Fibroblast of skin of scalp (primary cell): ENCODE measurements around the gene CYP19A1.
"Not testable (repeated sequence)": the region's sequence is repeated elsewhere in the genome, so short reads cannot be mapped to it uniquely, and the experiment has no call there.

ENCODE experiments used
- DNase-seq: peaks from one replicate; pipeline ENCODE4 v3.0.0-alpha.2; 2013

CYP19A1 gene

DNA sequence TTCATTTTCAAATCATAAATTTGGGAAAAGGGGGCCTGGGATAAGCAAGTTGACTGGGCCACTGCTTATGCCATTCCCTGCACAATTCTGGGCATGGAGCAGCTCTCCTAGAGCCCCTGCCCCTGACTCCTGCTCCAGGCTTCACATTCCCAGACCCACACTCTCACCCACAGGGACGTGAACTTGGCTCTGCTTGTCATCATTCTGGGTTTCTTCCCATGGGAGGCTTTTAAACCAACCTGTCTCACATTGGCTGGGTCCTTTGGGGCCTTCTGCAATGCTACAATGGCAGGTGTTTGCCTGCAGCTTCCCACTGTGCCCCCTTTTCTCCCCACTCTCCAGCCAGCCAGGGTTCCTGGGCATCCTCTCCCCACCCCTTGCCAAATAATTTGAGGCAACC lies 49.1 kb downstream of the CYP19A1 start:
- DNase-seq: no peak

DNA sequence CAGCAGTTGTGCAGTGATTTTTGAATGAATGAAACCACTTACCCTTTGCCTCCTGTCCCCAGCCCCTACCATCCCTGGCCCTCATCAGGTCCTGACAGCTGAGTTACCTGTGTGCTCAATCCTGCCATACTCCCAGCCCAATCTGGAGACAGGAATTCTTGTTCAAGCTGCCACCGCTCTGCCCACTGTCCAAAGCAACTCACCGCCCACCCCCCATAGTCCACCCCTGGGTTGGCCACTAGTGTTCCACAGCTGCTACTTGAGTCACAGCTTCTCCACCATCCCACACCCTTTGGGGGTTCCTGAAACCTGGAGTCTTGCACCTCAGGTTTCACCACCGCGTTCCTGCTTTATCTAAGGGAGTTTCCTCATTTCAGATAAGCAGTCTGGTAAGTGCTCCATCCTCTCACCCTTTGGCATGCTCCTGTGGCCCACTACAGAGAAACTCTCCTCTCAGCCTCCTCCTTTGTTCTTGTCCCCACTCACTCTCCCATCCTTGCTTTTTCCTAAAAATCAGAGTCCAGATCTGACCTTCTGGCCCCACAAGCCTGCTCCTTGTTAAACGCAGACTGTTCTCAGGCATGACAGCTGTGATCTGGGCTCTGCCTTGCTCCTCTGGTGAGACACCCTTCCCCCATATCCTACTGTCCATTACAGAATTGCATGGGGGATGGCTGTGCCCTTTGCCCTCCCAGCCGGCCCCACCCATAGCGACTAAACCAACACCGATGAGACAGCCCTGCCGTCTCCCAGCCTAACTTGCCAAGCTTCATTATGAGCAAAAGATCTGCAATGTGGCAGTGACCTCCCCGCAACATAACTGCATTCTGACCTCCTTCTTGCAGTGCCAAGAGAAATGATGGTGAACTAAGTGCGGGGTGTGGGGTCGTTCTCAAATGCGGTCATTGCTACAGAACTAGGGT lies 50.0 kb downstream of the CYP19A1 start:
- no peak for DNase-seq

DNA sequence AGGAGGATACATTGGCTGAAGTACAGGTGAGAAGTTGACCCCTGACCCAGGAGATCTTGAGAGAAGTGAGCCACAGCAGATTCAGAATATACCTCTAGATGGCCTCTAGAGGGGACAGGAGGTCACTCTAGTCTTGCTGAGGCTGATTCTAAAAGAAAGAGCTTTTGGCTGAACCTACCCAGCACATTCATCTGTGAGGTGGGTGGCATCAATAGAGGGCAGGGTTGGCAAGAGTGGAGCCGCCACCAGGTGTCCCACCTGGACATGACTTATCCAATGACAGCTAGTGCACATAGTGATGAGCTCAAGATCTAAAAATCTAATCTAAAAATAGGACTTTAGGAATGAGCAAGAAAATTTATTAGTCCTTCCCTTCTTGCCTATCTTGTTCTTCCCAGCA lies 51.6 kb downstream of the CYP19A1 start:
- no peak for DNase-seq

DNA sequence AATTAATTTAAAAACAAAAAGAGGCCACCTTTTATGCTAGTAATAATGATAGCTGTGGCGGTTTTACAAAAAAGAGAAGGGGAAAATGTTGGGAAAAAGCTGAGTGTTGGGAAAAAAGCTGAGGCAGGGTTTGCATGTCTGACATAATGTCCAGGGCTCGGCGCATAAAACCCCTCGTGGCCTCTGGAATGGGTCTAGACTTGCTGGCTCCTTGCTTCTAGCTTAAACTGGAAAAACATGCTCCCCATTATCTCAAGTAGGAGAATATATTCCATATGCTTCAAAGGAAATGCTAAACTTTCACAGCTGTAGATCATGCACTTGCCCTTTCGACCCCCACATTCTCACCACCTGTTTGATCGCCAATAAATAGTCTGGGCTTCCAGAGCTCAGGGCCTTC lies 53.0 kb downstream of the CYP19A1 start:
- DNase-seq: no peak

DNA sequence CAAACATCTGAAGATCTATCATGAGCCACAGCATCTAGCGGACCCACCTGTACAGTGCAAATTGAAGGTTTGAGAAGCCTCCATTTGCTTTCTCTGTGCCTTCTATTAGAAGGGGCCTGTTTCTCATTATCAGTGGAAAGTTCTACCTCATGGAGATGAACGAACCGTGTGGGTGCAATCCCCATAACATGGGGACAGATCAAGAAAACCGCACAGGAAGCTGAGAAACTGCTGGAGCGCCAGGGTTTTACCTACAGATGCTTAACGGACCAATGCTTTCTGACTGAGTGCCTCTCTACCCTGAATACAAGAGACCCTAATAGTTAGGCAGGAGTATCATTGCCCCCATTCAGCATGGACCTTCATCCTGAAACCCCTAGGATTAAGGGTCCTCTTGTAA lies 53.5 kb downstream of the CYP19A1 start:
- DNase-seq: no peak

DNA sequence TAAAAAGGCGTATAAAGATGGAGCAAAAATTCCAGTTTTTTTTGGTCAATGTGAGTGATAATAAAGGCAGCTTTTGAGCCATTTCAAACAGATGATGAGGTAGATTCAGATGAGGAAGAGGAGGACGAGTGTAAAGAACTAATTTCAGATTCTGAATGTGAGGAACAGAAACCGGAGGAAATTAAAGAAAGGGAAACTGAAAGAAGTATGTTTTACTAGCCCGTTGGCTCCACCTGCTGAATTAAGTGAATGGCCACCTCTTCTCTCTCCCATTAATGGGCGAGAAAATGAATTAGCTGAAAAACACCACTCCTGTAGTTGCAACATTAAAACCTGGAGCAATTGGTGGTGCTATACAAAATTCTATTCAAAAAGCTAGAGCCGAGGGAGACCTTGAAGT lies 55.4 kb downstream of the CYP19A1 start:
- DNase-seq: no peak

DNA sequence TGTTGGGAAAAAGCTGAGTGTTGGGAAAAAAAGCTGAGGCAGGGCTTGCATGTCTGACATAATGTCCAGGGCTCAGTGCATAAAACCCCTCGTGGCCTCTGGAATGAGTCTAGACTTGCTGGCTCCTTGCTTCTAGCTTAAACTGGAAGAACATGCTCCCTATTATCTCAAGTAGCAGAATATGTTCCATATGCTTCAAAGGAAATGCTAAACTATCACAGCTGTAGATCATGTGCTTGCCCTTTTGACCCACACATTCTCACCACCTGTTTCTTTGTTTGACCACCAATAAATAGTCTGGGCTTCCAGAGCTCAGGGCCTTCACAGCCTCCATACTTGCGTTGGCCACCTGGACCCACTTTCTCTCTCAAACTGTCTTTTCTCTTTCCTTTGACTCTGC lies 56.2 kb downstream of the CYP19A1 start:
- DNase-seq: peak; percentile 13

DNA sequence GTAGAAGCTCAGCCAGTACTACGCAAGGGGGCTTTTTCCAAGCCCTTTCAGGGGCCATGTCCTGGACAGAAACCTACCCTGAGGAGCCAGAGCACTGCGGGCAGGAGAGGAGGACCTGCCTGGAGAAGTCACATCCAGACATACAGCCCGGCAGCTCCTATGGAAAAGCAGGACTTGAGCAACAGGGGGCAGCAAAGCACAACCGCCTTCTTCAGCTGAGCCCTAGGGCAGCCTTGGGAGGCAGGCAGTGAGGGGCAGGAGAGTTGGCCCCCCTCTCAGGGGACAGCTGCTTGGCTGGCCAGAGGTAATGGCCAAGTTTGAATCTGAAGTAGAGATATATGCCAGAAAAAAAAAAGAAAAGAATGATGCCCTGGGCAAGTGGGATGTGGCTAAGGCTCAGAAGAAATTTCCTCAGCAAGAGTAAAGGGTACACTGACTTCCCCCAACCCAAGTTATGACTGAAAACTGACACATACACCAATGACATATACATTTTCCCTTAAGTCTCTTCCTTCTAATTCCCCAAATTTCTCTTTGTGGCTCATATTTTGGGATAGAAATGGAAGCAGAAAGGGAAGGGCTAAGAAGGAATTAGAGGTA lies 56.9 kb downstream of the CYP19A1 start:
- peak; percentile 49 for DNase-seq

DNA sequence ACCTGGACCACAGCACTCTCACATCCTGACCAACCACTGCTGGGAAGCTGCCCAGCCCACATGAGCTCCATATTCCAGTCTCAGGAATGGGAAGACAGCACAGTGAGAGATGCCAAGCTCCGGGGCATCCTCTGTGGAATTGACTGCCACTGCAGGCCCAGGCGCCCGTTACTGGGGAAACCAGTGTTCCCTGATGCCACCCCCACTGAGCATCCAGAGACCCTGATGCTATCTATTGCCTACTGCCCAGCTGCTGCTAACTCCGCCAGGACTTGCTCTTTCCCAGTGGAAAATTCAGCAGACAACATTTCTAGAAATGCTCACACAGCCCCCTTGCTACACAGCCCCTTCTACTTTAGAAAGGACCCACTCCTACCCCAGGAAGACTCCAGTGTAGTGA lies 57.6 kb downstream of the CYP19A1 start:
- no peak for DNase-seq

DNA sequence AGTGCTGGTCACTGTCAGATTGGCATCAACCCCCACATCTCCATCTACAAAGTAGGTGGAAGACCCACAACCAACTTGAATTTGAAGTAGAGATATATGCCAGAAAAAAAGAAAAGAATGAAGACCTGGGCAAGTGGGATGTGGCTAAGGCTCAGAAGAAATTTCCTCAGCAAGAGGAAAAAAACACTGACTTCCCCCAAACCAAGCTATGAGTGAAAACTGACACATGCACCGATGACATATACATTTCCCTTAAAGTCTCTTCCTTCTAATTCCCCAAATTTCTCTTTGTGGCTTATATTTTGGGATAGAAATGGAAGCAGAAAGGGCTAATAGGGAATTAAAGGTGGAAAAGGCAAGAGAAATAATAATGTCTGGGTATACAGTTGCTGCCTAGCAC lies 59.0 kb downstream of the CYP19A1 start:
- no peak for DNase-seq

DNA sequence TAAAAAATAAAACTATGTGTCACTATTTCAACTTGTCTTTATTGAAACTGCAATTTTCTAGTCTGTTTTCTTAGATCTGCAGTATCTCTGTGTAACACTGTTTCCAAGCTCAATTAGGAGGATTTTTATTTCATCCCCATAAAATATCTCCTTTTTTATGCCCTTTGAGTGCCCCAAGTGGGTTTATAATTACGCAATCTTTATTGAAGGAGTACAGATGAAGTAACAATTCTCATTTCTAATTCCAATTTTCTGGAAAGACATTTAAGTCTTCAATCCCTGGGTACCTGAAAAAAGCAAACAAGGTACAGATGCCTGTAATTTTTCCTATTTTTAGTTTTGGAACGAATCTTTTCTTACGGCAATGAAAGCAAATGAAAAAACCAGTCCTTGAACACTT lies 61.3 kb downstream of the CYP19A1 start:
- no peak for DNase-seq

DNA sequence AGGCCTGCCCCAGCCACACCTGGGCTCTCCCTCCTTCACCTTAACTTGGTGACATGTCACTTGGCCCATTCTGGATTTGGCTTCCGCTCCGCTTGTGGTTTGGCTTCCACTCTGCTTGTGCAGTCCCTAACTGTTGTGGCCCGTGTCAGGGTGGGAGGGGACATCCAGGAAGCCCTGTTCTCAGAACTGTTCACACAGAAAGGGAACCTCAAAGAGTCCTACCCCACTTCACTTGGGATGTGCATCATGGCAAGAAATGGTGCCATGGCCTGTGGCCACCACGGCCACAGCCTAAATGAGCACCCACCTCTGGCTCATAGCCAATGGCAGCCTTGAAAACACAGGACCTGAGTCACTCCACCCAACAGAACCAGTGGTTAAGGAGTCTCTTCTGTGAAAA lies 63.4 kb downstream of the CYP19A1 start:
- DNase-seq: no peak

DNA sequence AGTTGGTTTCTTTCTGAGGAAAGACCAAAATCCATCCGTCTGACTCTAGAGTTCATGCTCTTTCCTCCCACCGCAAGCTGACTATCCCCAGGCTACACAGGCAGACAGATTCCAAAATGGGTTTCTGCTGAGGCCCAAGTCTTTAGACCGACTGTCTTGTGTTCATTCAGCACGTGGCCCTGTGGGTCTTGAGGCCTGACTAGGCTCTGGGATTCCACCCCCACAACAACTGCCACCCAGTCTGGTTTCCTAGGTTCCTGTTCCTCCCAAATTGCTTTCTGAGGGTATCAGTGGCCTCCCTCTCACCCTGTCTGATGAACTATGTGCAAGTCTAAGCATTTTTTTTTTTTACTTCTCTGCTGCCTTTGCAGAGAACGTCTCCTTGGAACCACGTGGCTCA lies 67.7 kb downstream of the CYP19A1 start:
- no peak for DNase-seq

DNA sequence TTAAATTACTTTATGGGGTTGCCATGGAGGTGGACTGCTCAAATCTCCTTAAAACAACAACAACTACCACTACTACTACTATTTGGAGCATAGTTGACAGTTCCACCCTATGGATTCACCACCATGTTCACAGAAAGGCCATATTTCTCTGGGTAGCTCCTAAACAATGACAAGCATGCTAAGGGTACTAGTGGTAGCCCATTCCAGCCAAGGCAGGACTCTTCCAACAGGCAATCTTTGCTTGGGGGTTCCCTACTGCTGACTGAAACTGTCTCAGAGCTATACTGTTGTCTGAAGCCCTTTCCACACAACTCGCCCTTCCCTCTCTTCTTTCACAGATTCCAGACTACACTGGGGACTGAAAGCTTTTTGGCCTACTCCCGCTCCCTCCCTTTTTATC lies 68.9 kb downstream of the CYP19A1 start:
- DNase-seq: no peak

DNA sequence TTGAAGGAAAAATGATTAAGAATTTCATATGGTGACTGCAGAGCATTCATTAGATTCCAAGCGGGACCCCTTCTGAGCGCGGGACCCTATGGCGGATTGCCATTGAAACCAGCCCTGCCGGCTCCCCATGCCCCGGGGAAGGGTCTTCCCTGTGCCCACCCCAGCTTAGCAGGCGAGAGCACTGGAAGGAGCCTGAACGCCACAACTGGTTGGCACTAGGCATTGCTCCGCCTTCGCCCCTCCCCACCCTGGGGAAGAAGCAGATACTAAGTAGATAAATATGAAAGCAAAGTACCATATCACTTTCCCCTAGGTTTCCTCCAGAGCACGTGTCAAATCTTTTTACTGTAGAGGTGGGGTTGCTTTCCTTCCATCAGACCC lies 70.7 kb downstream of the CYP19A1 start:
- peak; percentile 24 for DNase-seq

DNA sequence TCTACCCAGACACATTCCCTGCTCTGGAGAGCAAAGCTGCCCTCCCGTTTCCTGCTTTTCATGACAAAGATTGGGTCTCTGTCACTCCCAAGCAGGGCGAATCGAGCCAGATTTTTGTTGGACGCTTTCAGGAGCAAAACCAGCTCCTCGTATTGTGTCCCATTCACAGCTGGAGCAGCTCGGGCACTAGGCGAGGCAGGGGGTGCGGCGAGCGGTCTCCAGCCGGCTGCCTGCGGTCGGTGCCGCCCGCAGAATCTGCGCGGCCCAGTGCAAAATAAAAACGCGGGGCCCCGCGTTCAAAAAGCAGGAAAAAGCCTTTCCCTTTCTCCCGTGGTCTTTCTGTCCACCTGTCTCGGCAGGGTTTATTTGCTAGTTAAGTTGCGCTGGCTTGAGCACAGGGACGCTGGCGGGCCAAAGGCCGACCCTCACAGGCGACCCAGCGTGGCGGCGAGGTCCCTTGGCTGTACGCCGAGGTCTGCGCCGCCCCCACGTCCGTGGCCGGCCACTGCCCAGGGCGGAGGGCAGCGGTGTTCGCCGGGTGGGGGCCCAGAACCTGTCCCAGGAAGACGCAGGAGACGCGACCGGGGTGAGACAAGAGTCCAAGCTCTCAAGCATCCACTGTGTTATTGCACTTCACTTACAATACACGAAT lies 71.2 kb downstream of the CYP19A1 start:
- DNase-seq: peak; percentile 38

DNA sequence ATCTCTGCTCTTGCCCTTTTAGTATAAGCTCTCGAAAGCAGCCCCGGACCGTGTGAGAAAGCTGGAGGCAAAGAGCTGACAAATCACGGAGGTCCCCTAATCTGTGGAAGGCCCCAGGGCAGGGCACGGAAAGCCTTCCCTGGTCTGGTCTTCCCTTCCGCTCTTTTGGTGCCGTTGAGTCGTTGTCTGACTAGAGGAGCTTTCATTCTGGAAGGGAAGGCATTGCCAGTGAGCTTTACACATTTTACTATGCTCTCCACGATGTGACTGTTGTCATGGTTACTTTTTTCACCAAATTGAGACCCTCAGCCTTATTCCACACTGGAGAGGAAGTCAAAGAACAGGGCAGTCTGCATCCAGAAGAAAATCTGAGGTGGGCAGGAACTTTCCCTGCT lies 71.7 kb downstream of the CYP19A1 start:
- DNase-seq: no peak

DNA sequence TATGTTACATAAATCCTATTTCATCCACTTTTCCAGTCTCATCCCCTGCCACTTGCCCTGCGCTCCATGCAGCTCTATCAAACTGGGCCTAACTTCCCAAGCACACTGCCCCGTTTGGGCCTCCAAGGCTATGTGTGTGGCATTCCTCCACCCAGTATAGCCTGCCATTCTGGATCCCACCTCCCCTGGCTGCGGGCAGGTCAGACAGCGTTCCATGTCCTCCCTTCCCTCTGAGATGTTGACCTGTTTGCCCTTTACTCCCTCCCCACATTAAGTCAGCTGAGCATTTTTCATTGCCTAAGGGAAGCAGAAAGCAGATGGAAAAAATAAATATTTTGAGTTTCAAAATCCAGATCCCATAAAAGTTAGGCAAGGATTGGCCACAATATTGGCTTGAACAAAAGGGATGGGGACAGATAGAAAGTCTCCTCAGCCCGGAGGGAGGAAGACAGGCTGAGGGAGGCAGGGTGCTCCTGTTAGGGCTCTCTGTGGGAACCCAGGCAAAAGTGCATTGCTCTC lies 73.3 kb downstream of the CYP19A1 start:
- no peak for DNase-seq

DNA sequence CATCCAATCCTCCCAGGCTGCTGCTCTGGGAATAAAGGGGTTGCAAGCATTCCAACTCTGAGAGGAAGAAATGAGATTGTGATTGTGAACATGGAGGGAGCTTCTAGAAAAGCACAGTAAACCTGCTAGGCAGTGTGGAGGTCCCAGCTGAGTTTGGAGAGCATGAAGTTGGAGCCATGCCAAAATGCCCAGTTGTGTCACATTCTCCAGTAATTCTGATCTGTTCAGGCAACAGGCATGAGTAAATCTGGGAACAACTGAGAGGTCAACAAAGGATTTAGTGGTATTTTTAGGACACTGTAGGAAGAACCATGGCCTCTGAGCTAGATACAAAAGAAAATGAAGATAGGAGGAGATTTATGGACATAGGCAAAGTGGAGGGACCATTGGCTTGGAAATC lies 74.7 kb downstream of the CYP19A1 start:
- DNase-seq: no peak

DNA sequence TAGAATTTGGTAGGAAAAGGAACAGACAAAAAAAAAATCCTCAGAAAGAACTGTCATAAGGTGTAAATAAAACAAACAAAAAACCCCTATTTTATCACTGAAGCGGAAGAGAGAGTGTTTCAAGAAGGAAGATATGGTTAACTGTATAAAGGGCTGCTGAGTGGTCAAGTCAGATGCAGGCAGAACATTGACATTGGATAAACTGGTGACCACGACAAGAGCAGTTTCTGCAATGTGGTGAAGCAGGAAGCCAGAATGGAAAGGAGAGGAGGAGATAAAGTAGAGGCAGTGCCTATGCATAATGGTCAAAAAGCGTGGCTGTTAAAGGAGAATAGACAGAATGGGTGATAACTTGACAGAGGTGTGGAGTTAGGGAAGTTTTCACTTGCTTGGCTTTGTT lies 75.3 kb downstream of the CYP19A1 start:
- no peak for DNase-seq

DNA sequence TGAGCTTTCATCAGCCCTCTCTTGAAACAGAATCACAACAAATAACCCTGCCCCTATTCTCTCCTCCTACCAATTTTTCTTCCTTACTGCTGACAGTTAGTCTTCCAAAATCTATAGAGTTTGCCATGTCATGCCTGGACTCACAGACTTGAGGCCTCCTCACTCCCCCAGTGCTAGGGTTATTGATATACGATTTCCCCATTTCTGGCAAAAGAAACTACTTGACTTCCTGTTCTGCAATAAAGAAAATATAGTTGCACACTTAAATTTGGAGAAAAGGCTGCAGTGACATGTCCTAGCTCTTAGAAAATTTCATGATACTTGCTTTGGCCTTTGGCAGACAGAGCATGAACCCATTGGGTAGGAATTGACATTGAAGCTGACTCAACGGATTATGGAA lies 75.9 kb downstream of the CYP19A1 start:
- DNase-seq: no peak

DNA sequence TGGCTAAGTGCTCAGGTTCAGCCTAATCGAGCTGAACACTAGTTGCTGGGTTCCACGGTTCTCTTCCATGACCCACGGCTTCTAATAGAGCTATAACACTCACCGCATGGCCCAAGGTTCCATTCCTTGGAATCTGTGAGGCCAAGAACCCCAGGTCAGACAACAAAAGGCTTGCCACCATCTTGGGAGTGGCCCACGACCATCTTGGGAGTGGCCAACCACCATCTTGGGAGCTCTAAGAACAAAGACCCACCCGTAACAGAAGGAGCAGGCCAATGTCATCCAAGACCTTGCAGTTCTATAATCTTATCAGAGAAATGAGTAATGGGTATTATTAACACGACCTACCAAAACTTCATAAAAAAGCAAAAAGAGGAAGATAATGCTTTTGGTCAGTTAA lies 77.3 kb downstream of the CYP19A1 start:
- DNase-seq: not testable (repeated sequence)

DNA sequence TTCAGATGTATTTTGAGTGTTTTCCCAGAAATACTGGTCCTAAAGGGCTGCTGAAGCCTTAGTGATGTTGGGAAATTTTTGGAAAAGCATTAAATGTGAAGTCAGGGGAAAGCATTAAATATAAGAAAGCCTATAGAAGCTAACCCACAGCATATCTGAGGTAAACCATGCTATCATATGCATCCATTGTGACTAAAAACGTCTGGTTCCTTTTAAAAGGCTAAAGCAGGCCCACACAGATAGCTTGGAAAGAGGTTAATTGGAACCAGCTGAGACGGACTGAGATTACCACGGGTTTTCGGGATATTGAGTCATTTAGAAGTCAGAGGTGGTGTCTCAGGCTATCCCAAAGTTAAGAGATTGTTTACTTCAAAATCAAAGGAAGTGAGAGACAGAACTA lies 78.2 kb downstream of the CYP19A1 start:
- DNase-seq: peak; percentile 76

DNA sequence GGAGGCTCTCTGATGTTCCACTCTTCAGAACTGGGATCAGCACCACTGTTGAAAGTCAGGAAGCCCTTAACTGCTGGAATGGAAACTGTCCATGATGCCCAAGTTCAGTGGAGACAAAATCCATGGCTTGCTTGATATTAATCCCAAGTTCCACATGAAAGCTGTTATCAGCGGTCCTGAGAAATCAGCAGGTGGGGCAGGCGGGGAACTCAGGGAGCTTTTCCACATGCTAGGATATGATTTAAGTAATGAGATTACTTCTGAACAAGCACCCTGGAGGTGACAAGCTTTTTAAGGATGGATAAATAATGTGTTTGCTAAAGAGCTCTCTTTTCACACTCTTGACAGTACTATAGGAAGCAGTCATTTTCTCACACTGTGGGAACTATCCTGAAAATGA lies 82.9 kb downstream of the CYP19A1 start:
- no peak for DNase-seq
